Progenitor cell of endocrine pancreas (in vitro differentiated cells): ENCODE measurements around the gene MAML2. TPM values are rescaled to one million over a fixed set of nuclear protein-coding genes. Genes with fewer than 3 reads are reported as not detected.
"Not testable (repeated sequence)": the region's sequence is repeated elsewhere in the genome, so short reads cannot be mapped to it uniquely, and the experiment has no call there.

ENCODE experiments used
- DNase-seq: peaks from one replicate; pipeline ENCODE4 v3.0.0; 2021; ENCODE audit warnings: low spot score; ENCODE audit not compliant: unreplicated experiment
- H3K27ac Mint-ChIP-seq: 2 replicates; pipeline ENCODE4 v1.8.0; 2021; ENCODE audit warnings: mild to moderate bottlenecking, moderate library complexity, mixed read lengths
- H3K27me3 Mint-ChIP-seq: 2 replicates; pipeline ENCODE4 v1.8.0; 2021; ENCODE audit warnings: mixed read lengths
- H3K36me3 Mint-ChIP-seq: 2 replicates; pipeline ENCODE4 v1.8.0; 2022; ENCODE audit warnings: mixed read lengths; ENCODE audit not compliant: insufficient read depth
- H3K4me1 Mint-ChIP-seq: 2 replicates; pipeline ENCODE4 v1.8.0; 2021; ENCODE audit warnings: low read depth, mixed read lengths
- H3K4me3 Mint-ChIP-seq: 2 replicates; pipeline ENCODE4 v1.8.0; 2021; ENCODE audit warnings: low read depth, mild to moderate bottlenecking, moderate library complexity, mixed read lengths
- H3K9me3 Mint-ChIP-seq: 2 replicates; pipeline ENCODE4 v1.8.0; 2021; ENCODE audit warnings: low read depth, mixed read lengths
- total RNA-seq: library from RNA; stranded (reverse); gene quantifications from 2 replicates; pipeline ENCODE4 v1.2.1, GENCODE V29; 2021
- TF ChIP-seq, protein P1 (sequence below): fragments of 200-600 bp; sonication (generic); IDR thresholded peaks from one replicate; pipeline ENCODE4 v1.5.0; 2021; ENCODE audit warnings: antibody characterized with exemption, mild to moderate bottlenecking; ENCODE audit not compliant: unreplicated experiment

The MAML2 gene
- total RNA-seq, 1 donor from 2014 or later = 17.6 TPM

GRCh38 chr11:96271777-96272176, 71.2 kb downstream of the MAML2 start:
- Mint-ChIP-seq H3K4me3 (no peak overlapping the region), H3K4me1 (peaks cover 25% of the 10 kb centered on the region), H3K27ac (peak overlapping the region; percentile 98), H3K36me3 (peaks cover 26% of the 10 kb centered on the region), H3K27me3 (no peaks in the 10 kb centered on the region), H3K9me3 (peaks cover 25% of the 10 kb centered on the region)
- no peak for DNase-seq
- TF ChIP-seq, protein P1, sequence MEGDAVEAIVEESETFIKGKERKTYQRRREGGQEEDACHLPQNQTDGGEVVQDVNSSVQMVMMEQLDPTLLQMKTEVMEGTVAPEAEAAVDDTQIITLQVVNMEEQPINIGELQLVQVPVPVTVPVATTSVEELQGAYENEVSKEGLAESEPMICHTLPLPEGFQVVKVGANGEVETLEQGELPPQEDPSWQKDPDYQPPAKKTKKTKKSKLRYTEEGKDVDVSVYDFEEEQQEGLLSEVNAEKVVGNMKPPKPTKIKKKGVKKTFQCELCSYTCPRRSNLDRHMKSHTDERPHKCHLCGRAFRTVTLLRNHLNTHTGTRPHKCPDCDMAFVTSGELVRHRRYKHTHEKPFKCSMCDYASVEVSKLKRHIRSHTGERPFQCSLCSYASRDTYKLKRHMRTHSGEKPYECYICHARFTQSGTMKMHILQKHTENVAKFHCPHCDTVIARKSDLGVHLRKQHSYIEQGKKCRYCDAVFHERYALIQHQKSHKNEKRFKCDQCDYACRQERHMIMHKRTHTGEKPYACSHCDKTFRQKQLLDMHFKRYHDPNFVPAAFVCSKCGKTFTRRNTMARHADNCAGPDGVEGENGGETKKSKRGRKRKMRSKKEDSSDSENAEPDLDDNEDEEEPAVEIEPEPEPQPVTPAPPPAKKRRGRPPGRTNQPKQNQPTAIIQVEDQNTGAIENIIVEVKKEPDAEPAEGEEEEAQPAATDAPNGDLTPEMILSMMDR = no peak

GRCh38 chr11:96271352-96271751, 71.6 kb downstream of the MAML2 start:
- not testable (repeated sequence) for H3K4me3 Mint-ChIP-seq, DNase-seq, H3K27me3 Mint-ChIP-seq
- Mint-ChIP-seq H3K27ac (peak overlapping the region; percentile 98), H3K36me3 (peaks cover 26% of the 10 kb centered on the region), H3K9me3 (peaks cover 25% of the 10 kb centered on the region), H3K4me1 (peaks cover 23% of the 10 kb centered on the region)

GRCh38 chr11:96268527-96268926, 74.5 kb downstream of the MAML2 start:
- not testable (repeated sequence) for H3K27me3 Mint-ChIP-seq, DNase-seq, H3K4me3 Mint-ChIP-seq
- Mint-ChIP-seq H3K36me3 (peaks cover 28% of the 10 kb centered on the region), H3K27ac (peak overlapping the region; percentile 49), H3K4me1 (peaks cover 21% of the 10 kb centered on the region), H3K9me3 (peaks cover 25% of the 10 kb centered on the region)

GRCh38 chr11:96267496-96268032, 75.4 kb downstream of the MAML2 start:
- no peak overlapping the region for H3K4me3 Mint-ChIP-seq

DNA sequence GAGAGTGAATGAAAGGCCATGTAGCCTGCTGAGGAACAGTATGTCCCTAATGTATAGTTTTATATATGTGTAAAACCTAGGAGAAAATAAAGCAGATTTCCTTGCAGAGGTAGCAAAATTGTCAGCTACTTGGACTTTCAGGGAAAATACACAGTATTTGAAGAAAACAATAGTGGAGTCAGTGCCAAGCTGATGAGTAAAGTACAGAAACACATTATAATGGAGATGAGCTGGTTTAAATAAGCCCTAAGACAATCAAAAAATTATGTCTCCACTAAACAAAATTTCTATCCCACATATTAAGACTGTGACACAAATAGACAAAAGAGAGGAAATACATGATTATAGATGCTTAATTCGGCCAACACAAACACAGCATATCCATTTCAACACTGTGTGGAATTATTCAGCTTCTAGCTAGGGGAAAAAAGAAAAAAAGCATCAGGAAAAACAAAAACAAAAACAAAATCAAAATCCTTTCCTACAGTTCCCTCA, 75.9 kb downstream of the MAML2 start:
- Mint-ChIP-seq H3K9me3 (peaks cover 25% of the 10 kb centered on the region), H3K4me3 (no peak overlapping the region), H3K4me1 (peaks cover 14% of the 10 kb centered on the region), H3K36me3 (peaks cover 28% of the 10 kb centered on the region), H3K27ac (no peak overlapping the region), H3K27me3 (no peaks in the 10 kb centered on the region)
- TF ChIP-seq, protein P1 = no peak
- no peak for DNase-seq

More at GRCh38 chr11:96267496-96268032, 75.4 kb downstream of the MAML2 start:
- Mint-ChIP-seq H3K4me1 (peaks cover 18% of the 10 kb centered on the region), H3K36me3 (peaks cover 28% of the 10 kb centered on the region), H3K27ac (no peak overlapping the region), H3K27me3 (no peaks in the 10 kb centered on the region), H3K9me3 (peaks cover 25% of the 10 kb centered on the region)
- TF ChIP-seq, protein P1 = no peak
- DNase-seq = no peak

DNA sequence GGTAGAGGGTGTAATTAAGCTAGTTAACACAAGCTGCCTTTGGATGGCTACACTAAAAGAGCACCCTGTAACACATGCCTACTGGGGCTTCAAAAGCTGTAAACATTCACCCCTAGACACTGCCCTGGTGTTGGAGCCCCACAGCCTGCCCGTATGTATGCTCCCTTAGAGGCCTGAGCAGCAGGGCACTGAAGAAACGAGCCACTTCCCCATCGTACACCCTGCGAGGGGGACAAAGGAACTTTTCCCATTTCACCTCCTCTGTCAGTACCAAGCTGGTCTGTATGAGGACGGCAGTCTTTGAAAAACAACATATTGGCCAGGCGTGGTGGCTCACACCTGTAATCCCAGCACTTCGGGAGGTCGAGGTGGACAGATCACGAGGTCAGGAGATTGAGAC, 77.0 kb downstream of the MAML2 start:
- Mint-ChIP-seq H3K4me1 (peaks cover 8% of the 10 kb centered on the region), H3K4me3 (no peak overlapping the region), H3K9me3 (peaks cover 18% of the 10 kb centered on the region), H3K27me3 (no peaks in the 10 kb centered on the region), H3K36me3 (peaks cover 19% of the 10 kb centered on the region), H3K27ac (peak overlapping the region; percentile 62)
- TF ChIP-seq, protein P1 = no peak
- DNase-seq = no peak
